Left kidney (tissue), 8 donors: Measurements from ENCODE around the gene POU2F3. TPM values are rescaled to one million over a fixed set of nuclear protein-coding genes. Genes with fewer than 3 reads are reported as not detected.

ENCODE experiments used
- DNase-seq: peaks from one replicate; pipeline ENCODE4 v3.0.0-alpha.2; 2013
- long read RNA-seq, 8 donors: transcript quantifications; one replicate each; lab custom pipeline, GENCODE V29; 2026
- polyA plus RNA-seq: library from polyadenylated mRNA; unstranded; fragments of 120-200 nt; gene quantifications from one replicate; pipeline ENCODE4 v1.2.1, GENCODE V29; 2013; ENCODE audit not compliant: insufficient read length

The POU2F3 gene
- 0.32 TPM for polyA plus RNA-seq
- long read RNA-seq, donor 1: 0 reads
- long read RNA-seq, donor 2: 0 reads
- long read RNA-seq, donor 3: 0 reads
- long read RNA-seq, donor 4: 0 reads
- long read RNA-seq, donor 5, partial matches to known transcripts: 0 of 1 reads
- long read RNA-seq, donor 5, other reads (novel, unspliced or antisense): 0 of 1 reads
- long read RNA-seq, donor 6, partial matches to known transcripts: 0 of 1 reads
- long read RNA-seq, donor 6, other reads (novel, unspliced or antisense): 0 of 1 reads
- long read RNA-seq, donor 7: 0 reads
- long read RNA-seq, donor 8: 0 reads

DNA sequence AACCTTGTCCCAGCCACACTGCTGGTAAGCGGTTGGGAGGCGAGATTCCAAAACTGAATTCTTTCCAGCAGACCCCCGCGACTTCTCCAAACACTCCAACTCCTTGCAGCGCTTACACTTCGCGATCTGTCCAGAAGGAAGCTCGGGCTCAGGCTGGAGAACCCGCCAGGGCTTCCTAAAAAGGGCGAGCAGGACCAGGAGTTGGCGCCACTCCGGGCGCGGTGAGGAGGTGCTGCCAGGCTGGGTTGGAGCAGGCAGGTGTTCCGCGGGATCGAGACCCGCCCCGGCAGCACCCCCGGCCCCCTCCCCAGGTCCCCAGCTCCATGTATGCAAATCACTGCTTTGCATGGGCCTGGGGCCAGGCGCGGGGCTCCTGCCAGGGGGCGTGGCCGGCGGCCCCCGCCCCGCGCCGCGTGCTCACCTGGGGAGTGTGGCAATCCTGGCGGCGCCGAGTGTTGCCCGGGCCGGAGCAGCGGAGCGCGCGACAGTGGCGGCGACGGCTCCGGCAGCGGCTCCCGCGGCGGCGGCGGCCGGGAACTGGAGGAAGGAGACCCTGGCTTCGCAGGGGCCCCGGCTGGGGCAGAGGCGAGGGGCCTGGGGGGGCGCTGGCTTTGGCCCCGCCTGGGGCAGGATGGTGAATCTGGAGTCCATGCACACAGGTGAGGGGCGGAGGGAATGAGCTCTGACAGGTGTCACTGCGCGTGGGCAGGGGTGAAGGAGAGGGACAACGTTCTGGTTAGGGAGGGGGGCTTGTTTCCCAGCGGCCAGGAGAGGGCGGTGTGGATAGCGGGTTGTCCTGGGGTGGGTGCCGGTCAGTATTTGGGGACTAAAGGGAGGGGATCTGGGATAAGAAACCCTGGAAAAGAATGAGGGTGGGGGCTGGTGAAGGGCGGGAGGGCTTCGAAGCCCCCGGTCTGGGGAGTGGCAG, at the start of gene POU2F3:
POU2F3 (plus strand) TSS at position 428 of the 928 bp plus-strand sequence; CDS start at position 632, 204 bp downstream.
- no peak for DNase-seq

DNA sequence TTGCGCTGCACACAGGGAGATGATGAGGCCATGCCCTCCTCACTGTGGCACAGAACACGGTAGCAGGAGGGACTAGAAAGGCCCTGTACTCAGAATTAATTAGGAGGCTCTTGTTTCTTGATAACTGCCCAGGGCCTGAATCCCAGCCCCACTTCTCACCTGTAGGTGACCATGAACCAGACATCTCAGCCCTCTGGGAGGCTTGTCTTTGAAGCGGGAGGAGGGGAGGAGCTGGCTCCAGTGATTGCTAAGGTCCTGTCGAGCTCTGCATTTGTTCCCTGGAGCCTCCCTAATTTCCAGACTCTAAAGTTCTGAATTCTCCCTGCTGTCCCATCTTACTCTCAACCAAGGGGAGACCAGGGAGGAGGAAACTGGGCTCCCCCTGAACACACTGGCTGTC, 48.9 kb upstream of the POU2F3 start:
- DNase-seq: no peak

DNA sequence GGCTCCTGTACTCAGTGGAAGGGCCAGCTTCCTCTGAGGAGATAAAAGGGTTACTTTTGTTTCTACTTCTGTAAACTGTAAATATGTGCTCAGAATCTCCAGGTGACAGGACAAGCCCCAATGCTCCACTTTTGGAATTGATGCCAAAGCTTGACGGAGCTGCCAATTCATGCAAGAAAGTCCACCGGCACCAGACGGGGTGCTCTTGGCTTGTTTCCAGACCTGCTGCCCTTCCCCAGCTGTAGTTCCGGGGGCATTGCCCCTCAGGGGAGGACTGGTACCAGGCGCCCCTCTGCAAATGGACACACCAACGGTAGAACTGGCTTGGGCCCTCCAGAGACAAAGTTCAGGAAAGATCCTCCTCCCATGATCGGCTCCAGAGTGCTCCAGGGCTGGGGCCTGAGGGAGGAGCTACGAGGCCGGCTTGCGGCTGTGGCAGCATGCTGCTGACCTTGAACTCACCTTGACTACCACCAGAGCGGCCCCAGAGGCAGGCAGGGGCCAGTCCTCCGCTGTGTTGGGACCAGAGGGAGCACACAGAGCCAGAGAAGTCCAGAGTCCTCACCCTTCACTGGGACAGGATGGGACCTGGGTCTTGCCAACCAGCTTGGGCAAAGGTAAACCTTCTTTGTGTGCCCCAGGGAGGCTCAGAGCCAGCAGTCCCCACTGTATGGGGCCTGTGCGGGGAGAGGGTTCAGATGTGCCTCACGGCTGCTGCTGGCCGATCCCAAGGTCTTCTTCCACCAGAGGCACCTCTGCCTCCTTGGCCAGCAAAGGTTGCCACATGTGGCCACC, 46.9 kb upstream of the POU2F3 start:
- DNase-seq: no peak

DNA sequence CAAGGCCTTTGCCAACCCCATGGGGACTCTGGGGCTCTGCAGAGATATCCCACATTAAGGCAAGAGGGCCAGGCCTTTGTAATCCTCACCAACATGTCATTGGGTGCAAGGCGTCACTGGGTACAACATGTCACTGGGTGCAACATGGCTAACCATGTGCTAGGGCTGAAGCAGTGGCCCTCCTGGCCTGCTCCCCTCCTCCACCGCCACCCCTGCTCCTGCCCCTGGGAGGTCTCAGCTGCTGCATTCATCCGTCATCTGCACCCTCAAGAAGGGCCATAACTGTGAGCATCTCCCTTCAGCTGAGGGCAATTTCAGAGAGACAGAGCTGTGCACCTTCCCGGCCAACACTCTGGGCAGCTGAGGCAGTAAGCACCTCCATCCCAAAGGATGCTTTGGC, 45.8 kb upstream of the POU2F3 start:
- no peak for DNase-seq

DNA sequence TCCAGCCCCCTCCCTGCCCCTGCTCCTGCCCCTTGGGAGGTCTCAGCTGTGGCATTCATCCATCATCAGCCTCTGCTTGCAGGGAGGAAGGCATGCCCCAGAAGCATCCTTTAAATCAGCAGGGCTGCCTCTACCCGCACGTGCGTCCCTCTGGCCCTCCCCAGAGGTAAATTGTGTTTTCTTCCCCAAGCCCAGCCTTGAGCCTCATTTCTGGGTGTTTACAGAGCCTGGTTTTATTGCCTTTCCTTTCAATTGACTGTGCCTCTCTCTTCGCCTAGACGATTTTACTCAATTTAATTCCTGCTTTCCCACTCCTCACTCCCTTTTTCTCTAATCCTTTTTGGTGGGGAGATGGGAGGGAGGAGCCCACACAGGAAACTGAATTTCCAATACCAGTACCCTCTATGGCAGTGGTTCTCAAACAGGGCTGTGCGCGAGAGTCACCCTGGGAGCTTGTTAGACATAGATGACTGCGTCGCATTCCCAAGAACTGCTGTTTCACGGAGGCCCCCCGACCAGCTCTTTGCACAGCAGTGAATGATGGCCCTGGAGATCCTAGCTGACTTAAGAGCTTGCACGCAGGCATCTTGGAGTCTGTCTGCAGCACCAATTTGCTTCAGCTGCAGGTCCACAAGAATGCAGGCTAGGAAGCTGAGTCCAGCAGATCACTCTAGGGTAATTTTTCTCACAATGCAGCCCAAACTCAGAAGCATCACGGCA, 44.2 kb upstream of the POU2F3 start:
- no peak for DNase-seq

DNA sequence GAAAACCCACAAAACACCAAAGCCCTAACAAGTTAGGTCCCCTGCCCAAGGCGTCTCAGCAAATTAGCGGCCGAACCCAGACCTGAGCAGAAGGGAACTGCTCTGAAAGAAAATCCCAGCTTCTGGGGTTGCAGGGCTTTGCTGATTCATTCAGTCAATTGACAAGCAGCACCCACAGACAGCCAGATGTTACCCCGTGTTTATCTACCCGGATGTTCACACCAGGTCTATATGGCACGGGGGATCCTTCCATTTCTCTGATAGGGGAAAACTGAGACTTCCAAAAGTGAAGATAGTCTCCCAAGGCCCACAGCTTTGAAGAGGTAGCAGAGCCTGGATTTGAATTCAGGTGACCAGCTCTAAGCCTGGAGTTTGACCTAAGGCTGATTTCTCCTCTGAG, 43.1 kb upstream of the POU2F3 start:
- no peak for DNase-seq

DNA sequence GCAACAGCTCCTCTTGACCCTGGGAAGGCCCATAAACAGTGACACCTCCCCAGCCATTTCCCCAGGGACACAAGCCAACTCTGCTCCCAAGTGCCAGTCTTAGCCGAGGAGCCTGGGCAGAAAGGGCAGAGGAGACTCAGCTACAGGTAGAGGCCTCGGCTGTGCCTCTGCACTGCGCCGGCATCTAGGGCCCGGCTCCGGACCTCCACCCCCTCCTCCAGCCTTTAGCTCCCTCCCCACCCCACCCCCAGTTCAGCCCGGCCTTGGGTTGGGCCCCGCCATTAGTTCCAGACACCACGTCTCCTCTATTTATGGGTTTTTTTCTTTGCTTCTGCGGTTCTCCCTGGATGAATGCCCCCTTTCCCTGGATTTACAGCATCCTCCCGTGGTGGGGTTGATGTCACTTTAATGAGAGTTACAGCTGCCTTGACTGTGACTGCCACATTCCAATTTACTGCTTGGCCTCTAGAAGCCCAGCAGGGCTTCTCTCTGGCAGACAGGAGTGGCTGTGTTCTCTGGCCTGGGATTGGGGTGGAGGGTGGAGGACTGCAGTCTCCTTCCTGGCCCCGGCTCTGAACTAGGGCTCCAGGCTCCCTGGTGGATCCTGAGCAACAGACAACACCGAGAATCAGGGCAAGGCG, 42.6 kb upstream of the POU2F3 start:
- peak; percentile 87 for DNase-seq

DNA sequence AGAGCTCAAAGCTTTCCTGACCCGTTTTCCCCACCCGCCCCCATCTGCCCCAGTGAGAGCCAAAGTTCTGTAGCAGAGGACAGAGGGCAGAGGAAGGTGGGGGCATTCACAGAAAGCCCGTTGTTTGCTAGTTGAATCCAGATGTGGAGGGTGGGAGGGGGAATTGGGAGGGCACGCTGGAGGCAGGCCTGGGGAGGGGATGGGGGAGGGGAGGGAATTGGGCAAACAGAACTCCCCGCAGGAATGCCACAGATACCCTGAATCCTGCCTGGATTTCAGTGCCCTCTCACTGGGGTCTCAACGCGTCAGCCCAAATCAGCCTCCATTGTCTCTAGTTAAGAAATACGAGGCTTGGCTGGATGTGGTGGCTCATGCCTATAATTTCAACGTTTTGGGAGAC, 42.0 kb upstream of the POU2F3 start:
- no peak for DNase-seq

DNA sequence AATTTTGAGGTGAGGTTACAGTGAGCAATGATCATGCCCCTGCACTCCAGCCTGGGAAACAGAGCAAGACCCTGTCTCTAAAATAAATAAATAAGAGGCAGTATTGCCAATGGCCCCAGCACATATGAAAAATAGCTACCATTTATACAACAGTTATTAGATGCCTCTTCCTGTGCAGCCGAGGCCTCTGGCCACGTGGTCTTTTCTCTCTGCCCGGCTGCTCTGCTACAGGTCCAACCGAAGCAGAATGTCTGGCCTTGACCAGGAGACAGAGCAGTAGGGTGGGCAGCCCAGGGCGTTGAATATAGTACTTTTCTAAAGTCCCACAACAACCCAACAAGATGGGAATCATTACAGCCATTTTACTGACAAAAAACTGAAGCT, 41.5 kb upstream of the POU2F3 start:
- DNase-seq: no peak

DNA sequence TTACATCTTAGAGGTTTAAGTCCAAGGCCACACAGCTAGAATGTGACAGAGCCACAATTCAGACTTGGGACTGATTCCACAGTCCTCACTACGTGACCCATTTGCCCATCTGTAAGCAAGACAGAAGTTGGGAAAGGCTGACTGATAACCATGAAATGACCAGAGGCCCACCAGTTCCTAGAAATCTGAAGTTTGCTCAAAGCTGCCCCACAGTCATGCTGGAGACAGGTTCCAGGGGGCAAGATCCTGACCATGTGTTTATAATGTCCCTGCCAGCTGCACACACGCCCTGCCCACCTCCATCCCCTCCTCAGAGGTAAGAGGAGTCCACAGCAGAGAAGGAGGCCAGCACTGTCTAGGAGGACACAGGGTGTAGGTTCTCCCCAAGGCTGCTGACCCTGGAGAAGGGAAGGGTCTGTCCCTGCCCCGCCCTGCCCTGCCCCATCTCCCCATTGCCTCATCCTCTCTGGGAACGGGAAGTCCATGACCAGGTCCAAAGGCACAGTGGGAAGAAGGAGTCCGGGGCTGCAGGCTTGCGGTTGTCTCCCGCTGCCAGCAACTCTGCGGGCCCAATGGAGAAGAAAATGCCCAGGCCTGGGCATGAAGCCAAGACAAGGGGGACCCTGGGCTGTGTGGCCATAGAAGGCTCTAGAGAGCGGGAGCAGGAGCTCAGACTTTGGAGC, 41.0 kb upstream of the POU2F3 start:
- DNase-seq: no peak

DNA sequence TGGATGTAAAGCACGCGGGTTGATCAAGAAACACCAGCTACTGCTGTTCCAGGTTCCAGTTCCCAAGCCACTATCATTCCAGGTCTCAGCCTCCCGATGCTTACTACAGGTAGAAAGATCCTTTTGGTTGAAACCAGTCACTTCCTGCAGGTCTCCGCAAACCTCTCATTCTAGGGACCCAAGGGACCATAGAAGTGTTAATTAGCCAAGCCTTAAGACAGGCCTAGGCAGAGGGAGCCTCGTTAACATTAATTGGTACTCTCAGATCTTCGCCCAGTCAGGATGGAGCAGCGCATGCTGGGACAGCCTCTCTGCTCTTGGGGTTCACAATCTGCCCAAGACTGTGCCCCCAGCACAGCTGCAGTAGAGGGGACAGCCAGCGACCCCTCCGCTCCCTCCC, 40.3 kb upstream of the POU2F3 start:
- DNase-seq: no peak

DNA sequence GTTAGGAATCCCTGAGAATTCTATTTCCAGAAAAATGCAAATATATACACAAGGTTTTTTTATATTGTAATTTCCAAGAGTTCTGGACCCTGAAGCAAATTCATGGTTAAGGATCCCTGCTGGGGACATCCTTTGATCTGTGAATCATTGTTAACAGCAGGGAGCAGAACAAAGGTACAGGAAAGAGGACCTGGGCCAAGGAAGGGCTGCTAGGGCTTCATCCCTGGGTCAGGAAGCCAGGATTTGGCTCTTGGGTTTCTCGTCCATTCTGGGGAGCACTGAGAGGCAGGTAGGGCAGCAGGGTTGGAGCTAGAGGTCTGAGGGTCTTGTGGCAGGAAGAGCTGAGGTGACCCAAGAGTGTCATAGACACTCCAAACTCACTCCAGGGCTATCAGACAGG, 39.3 kb upstream of the POU2F3 start:
- no peak for DNase-seq

DNA sequence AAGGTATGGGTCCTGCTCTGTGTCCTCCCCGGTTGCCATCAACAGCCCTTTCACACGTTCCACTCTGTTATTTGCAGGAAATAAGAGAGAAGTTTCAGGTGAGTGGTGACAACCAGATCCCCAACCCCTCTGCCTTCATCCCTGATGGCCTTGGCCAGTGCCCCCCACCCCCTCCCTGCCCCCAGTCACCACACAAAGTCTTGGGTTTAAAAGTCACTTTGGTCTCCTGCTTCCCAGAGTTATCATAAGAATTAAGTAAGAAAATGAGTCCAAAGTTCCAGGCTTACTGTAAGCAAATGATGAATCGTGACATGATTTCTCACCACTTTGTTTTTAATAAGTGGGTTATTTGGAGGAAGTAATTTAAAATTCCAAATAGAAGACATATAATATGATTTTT, 38.3 kb upstream of the POU2F3 start:
- no peak for DNase-seq

DNA sequence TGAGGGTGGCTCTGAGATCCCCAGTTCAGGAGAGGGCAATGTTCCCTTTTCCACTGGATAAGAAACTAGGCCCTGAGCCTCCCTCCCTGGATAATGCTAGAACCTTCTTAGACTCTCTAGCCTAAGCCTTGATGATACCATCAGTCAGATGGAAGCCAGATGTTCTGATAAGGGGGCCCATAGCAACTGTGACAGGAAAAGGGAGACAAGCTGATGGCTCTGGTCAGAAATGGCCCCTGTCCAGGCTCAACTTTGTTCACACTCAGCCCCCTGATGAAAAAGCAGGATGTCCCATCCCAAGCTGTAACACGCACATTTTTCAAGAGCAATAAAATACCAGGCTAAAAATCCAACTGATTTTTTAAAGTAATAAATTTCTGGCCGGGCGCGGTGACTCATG, 36.3 kb upstream of the POU2F3 start:
- no peak for DNase-seq

DNA sequence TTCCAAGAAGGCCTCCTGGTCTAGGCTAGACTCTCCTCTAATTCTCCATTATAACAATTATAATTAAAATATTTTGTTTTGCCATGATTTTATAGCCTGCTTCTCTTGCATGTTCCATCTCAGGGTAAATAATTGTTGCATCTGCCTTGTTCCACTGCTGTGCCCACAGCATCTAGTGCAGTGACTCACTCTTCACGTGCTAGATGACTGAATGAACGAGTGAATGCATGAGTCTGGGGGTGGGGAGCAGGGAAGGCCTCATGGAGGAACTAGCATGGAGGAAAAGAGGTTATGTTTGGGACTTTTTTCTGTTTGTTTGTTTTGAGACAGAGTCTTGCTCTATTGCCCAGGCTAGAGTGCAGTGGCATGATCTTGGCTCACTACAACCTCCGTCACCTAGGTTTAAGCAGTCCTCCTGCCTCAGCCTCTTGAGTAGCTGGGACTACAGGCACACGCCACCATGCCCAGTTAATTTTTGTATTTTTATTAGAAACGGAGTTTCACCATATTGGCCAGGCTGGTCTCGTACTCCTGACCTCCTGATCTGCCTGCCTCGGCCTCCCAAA, 34.3 kb upstream of the POU2F3 start:
- DNase-seq: no peak

DNA sequence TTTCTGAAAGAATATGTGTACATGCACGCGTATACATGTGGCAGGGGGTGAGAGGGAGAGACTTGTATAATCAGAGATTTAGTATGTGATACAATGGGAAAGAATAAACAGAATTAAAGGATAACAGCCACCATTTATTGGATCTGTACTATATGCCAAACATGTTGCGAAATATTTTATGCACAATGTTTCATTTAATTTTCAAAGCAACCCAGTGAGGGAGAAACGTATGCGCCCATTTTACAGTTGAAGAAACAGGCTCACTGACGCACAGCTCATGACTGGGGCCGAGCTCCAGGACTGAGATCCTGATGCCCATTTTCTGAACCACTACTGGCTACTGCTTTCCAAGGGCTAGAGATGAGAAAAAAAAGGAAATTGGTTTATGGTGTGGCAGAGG, 32.4 kb upstream of the POU2F3 start:
- no peak for DNase-seq

DNA sequence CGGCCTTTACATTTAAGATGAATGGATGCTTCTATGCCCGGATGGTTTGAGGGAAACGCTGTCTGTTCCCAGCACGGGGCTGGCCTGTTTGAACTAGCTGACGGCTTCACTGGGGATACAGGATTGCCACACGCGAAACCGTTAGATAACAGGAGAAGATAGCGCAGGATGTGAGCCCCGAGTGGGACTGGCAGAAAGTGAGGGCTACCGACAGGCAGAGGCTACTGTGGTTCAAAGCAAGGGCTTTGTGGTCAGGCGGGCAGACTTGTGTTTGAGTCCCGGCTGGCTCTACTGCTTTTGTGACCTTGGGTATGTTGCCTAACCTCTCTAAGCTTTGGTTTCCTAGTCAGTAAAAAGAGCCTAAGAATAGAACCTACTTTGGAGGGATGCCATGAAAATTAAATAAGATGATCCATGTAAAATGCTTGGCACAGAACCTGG, 31.9 kb upstream of the POU2F3 start:
- DNase-seq: no peak

DNA sequence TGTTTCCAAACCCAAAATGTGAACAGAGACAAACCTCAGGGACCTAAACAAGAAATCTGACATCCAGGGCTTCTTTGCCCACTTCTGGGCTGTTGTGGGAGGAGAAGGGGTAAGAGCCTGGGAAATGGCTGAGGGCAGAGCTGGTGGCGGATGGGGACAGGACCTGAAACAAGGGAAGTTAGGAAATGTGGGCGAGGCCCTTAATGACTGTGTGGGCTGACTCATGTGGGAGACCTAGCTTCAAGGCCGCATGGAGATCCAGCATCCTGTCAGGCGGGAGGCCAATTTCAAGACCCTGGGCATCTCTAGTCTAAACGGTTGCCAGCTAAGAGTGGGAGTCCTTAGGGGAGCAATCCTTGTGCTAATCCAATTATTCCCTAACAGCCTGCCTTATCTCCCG, 31.2 kb upstream of the POU2F3 start:
- DNase-seq: no peak

DNA sequence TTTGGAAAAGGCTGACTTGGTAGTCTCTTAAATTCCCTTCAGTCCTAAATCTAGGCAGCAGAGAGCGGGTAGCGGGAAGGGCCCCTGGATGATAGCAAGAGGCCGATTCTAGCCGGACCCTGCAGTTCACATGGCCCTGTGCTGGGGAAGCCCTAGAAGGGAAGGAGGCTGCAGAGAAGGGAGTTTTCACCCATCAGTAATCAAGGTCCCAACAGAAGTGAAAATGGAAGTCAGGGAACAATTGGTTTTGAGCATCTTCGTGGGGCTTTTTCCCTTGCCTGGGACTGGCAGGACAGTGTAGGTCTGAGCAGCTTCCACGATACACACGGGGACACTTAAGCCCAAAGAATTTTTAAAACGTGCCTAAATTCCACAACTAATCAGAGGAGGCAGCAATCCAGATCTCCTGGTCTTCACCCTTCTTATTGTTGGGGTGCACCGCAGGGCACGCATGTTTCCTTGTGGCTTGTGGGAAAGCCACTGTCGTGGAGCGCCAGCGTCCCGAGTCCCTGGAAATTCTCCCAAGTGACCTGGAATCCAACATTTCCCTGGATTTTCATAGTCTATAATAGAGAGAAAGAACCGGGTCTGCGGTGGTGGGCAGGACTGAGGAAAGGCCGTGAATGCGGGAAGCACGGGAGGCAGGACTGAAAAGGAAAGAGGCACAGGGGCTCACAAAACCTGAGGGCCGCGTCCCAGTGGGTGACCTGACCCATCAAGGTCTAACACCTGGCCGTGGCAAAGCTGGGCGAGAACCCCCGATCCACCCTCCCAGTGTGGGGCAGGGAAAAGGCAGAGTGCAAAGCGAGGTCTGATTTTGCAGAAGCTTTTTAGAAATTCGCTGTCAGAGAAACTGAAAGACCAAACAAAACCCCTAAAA, 30.0 kb upstream of the POU2F3 start:
- no peak for DNase-seq
